IMR-90 (cell line): Measurements from ENCODE around the gene SPSB2. TPM values are rescaled to one million over a fixed set of nuclear protein-coding genes. Genes with fewer than 3 reads are reported as not detected.

Experiments
- ATAC-seq: fragments of 200-7000 bp; cut with Tn5 transposase; 2 replicates; pipeline ENCODE4 v1.9.1; 2020; ENCODE audit warnings: low read depth, mild to moderate bottlenecking, moderate library complexity
- BruUV-seq: library from RNA; stranded (reverse); fragments of 400-500 nt; replicated peaks from 2 replicates; lab custom pipeline; 2021; lab: Mats Ljungman, UMichigan
- CTCF ChIA-PET: fragments of 300-600 bp; formaldehyde crosslinking; extraction: SDS; loops from one replicate; lab custom pipeline; 2021; ENCODE audit warnings: antibody characterized with exemption; lab: Yijun Ruan, JAX
- POLR2A ChIA-PET: fragments of 300-600 bp; sonication (Branson Sonifier 250); formaldehyde crosslinking; loops from one replicate; lab custom pipeline; 2022; ENCODE audit warnings: antibody characterized with exemption; ENCODE audit not compliant: unreplicated experiment; lab: Charles Lee
- DNase-seq: peaks from one replicate; pipeline ENCODE4 v3.0.0; 2013
- H2AFZ ChIP-seq: replicated peaks from 2 replicates; pipeline ENCODE3; 2013; ENCODE audit warnings: low read length, mild to moderate bottlenecking; ENCODE audit not compliant: poor library complexity
- H2AK5ac ChIP-seq: 2 replicates; pipeline ENCODE4 v1.6.1; 2013; ENCODE audit warnings: low read depth, low read length, inconsistent platforms
- H2AK9ac ChIP-seq: replicated peaks from 2 replicates; pipeline ENCODE3; 2013; ENCODE audit warnings: mild to moderate bottlenecking, low read depth, low read length, moderate library complexity; ENCODE audit not compliant: poor library complexity
- H2BK120ac ChIP-seq: 2 replicates; pipeline ENCODE4 v1.6.1; 2013; ENCODE audit warnings: low read depth, low read length, inconsistent platforms
- H2BK15ac ChIP-seq: 3 replicates; pipeline ENCODE4 v1.6.1; 2013; ENCODE audit warnings: low read depth, low read length, inconsistent platforms
- H2BK20ac ChIP-seq: 2 replicates; pipeline ENCODE4 v1.6.1; 2013; ENCODE audit warnings: low read depth, mild to moderate bottlenecking, inconsistent platforms, low read length, moderate library complexity
- H2BK5ac ChIP-seq: 2 replicates; pipeline ENCODE4 v1.6.1; 2013; ENCODE audit warnings: mild to moderate bottlenecking, low read depth, low read length, inconsistent platforms; ENCODE audit not compliant: poor library complexity, severe bottlenecking
- H3K14ac ChIP-seq: replicated peaks from 2 replicates; pipeline ENCODE4 v1.6.1; 2013; ENCODE audit warnings: low read depth, low read length, inconsistent platforms
- H3K18ac ChIP-seq: 2 replicates; pipeline ENCODE4 v1.6.1; 2013; ENCODE audit warnings: low read depth, low read length, control low read depth
- H3K23ac ChIP-seq: 2 replicates; pipeline ENCODE4 v1.6.1; 2013; ENCODE audit warnings: low read depth, low read length, inconsistent platforms
- H3K27ac ChIP-seq: 2 replicates; pipeline ENCODE4 v1.5.1; 2013; ENCODE audit warnings: mild to moderate bottlenecking, control low read depth, low read length; ENCODE audit not compliant: insufficient read depth
- H3K27me3 ChIP-seq: 2 replicates; pipeline ENCODE4 v1.6.1; 2013; ENCODE audit warnings: low read length; ENCODE audit not compliant: control insufficient read depth, insufficient read depth
- H3K36me3 ChIP-seq: 2 replicates; pipeline ENCODE4 v1.6.1; 2013; ENCODE audit warnings: low read length, mixed read lengths; ENCODE audit not compliant: control insufficient read depth, insufficient read depth
- H3K4ac ChIP-seq: 2 replicates; pipeline ENCODE4 v1.6.1; 2013; ENCODE audit warnings: low read depth, low read length, inconsistent platforms
- H3K4me1 ChIP-seq: 2 replicates; pipeline ENCODE4 v1.6.1; 2013; ENCODE audit warnings: low read length, mixed read lengths; ENCODE audit not compliant: control insufficient read depth, insufficient read depth
- H3K4me2 ChIP-seq: 2 replicates; pipeline ENCODE4 v1.6.1; 2013; ENCODE audit warnings: low read depth, mild to moderate bottlenecking, control low read depth, low read length, moderate library complexity
- H3K4me3 ChIP-seq: 2 replicates; pipeline ENCODE4 v1.5.1; 2013; ENCODE audit warnings: low read depth, mild to moderate bottlenecking, control low read depth, low read length, moderate library complexity; ENCODE audit not compliant: insufficient read depth
- H3K56ac ChIP-seq: 2 replicates; pipeline ENCODE4 v1.6.1; 2013; ENCODE audit warnings: low read length, inconsistent platforms; ENCODE audit not compliant: insufficient read depth; ENCODE audit errors: extremely low read depth
- H3K79me1 ChIP-seq, 2 experiments: 2 replicates each; pipeline ENCODE4 v1.6.1; 2013; ENCODE audit warnings: low read length in 2 of 2, inconsistent platforms in 1 of 2, low read depth in 1 of 2
- H3K9ac ChIP-seq: 2 replicates; pipeline ENCODE4 v1.6.1; 2013; ENCODE audit warnings: low read depth, low read length, control low read depth
- H3K9me1 ChIP-seq: 2 replicates; pipeline ENCODE4 v1.6.1; 2013; ENCODE audit warnings: low read length, inconsistent platforms; ENCODE audit not compliant: insufficient read depth
- H3K9me3 ChIP-seq: 2 replicates; pipeline ENCODE4 v1.6.1; 2013; ENCODE audit warnings: low read length; ENCODE audit not compliant: control insufficient read depth, insufficient read depth
- H4K20me1 ChIP-seq: 2 replicates; pipeline ENCODE4 v1.6.1; 2013; ENCODE audit warnings: low read length, inconsistent platforms; ENCODE audit not compliant: insufficient read depth
- H4K5ac ChIP-seq: 2 replicates; pipeline ENCODE4 v1.6.1; 2013; ENCODE audit warnings: mild to moderate bottlenecking, low read depth, low read length, control low read depth
- H4K8ac ChIP-seq, 2 experiments: 2 replicates each; pipeline ENCODE4 v1.6.1; 2013; ENCODE audit warnings: low read depth in 2 of 2, low read length in 2 of 2, control low read depth in 1 of 2, inconsistent platforms in 1 of 2
- H4K91ac ChIP-seq: 2 replicates; pipeline ENCODE4 v1.6.1; 2013; ENCODE audit warnings: low read depth, low read length, inconsistent platforms; ENCODE audit not compliant: insufficient read depth
- CTCF ChIP-seq: conservative IDR thresholded peaks from 2 replicates; pipeline ENCODE4 v1.5.1; 2012; ENCODE audit warnings: mild to moderate bottlenecking, low read depth, low read length, improper control_type of control experiment
- FOS ChIP-seq: fragments of 150-350 bp; IDR thresholded peaks from 2 replicates; pipeline ENCODE4 v1.6.1; 2016; ENCODE audit warnings: low read depth, low read length
- MAFK ChIP-seq: IDR thresholded peaks from 2 replicates; pipeline ENCODE4 v1.6.1; 2012; ENCODE audit warnings: low read depth, low read length, improper control_type of control experiment
- RCOR1 ChIP-seq: IDR thresholded peaks from 2 replicates; pipeline ENCODE4 v1.6.1; 2012; ENCODE audit warnings: mild to moderate bottlenecking, low read length, improper control_type of control experiment; ENCODE audit not compliant: insufficient replicate concordance
- RFX5 ChIP-seq: IDR thresholded peaks from 2 replicates; pipeline ENCODE4 v1.8.0; 2012; ENCODE audit warnings: low read depth, mild to moderate bottlenecking, low read length, moderate library complexity
- USF2 ChIP-seq: fragments of 150-350 bp; IDR thresholded peaks from 2 replicates; pipeline ENCODE4 v1.6.1; 2017; ENCODE audit warnings: mild to moderate bottlenecking, antibody characterized with exemption, low read length, low read depth
- WGBS, 2 experiments: methylation state at CpG; one replicate each; pipeline versions ENCODE4 v1.1.5 to v1.1.7; 2013; ENCODE audit warnings: missing lambda C conversion rate in 2 of 2; ENCODE audit not compliant: insufficient read length in 1 of 2; ENCODE audit errors: extremely low coverage in 2 of 2; 5-methylcytosine and 5-hydroxymethylcytosine counted together
- dilution Hi-C: fragments of 300-500 bp; cut with HindIII; formaldehyde crosslinking; loops from one replicate; pipeline ENCODE4 v1.14.3; 2018; ENCODE audit warnings: low sequenced_read_pairs; ENCODE audit not compliant: unreplicated experiment
- in situ Hi-C: fragments of 300-500 bp; cut with MboI; formaldehyde crosslinking; loops from 3 replicates; pipeline ENCODE4 v1.14.3; 2019; ENCODE audit warnings: low sequenced_read_pairs, inconsistent platforms, mixed read lengths
- intact Hi-C: fragments of 100-400 bp; cut with micrococcal nuclease; formaldehyde crosslinking; loops from 2 replicates; pipeline ENCODE4 v1.10.0; 2022
- polyA plus RNA-seq, 3 experiments: library from polyadenylated mRNA; depleted of rRNA; stranded (reverse); fragments of >200 nt; gene quantifications; 2 replicates each; pipeline ENCODE4 v1.2.3, GENCODE V29; 2012; ENCODE audit warnings: low replicate concordance in 1 of 3
- total RNA-seq: library from RNA; depleted of rRNA; stranded (reverse); fragments of >200 nt; gene quantifications from 2 replicates; pipeline ENCODE4 v1.2.3, GENCODE V29; 2012

Gene SPSB2
- total and polyA plus RNA-seq, 2 of the 4 experiments (the other 2 are of a cell fraction) = 1.3 to 4.1 TPM

GRCh38 chr12:6846316-6846869 is 26.7 kb downstream of the SPSB2 start:
- intact Hi-C loops (no loop called here), dilution Hi-C loops (no loop called here), in situ Hi-C loops (no loop called here)
- no peaks in the 10 kb centered on the region for H3K9me3 ChIP-seq
- H3K27ac ChIP-seq = no peak overlapping the region
- WGBS, 2 experiments = 75% methylated on average over 2 of the region's 7 CpGs; no CpG with 5 or more reads in 1 of the 2 experiments
- H2AFZ ChIP-seq = no peak overlapping the region
- no peak overlapping the region for H4K8ac ChIP-seq
- no peak overlapping the region for H3K23ac ChIP-seq
- no peak overlapping the region for H3K9ac ChIP-seq
- no peak overlapping the region for H2BK15ac ChIP-seq
- no peak overlapping the region for H4K91ac ChIP-seq
- H3K4ac ChIP-seq = no peak overlapping the region
- H3K79me1 ChIP-seq = peaks cover 6 to 20% of the 10 kb centered on the region in 2 experiments; a peak in 3 of 4 replicates
- H3K4me2 ChIP-seq = no peak overlapping the region
- no peak overlapping the region for H4K5ac ChIP-seq
- CTCF ChIA-PET = no interaction called here
- no peak overlapping the region for H3K4me3 ChIP-seq
- no peaks in the 10 kb centered on the region for H3K27me3 ChIP-seq
- no peak overlapping the region for H2BK20ac ChIP-seq
- H4K20me1 ChIP-seq = peaks cover 5% of the 10 kb centered on the region
- no peak overlapping the region for H2AK5ac ChIP-seq
- no peaks in the 10 kb centered on the region for H3K4me1 ChIP-seq
- POLR2A ChIA-PET = no interaction called here
- ATAC-seq = no peak
- H2BK120ac ChIP-seq = no peak overlapping the region
- H3K14ac ChIP-seq = no peak overlapping the region
- H3K56ac ChIP-seq = no peak overlapping the region
- H2AK9ac ChIP-seq = no peak overlapping the region
- BruUV-seq = no TSS peak
- TF ChIP-seq USF2 = no peak
- no peak for TF ChIP-seq RCOR1
- no peak for TF ChIP-seq MAFK
- TF ChIP-seq FOS = no peak
- no peak for TF ChIP-seq CTCF
- TF ChIP-seq RFX5 = no peak
- no peak overlapping the region for H3K18ac ChIP-seq
- no peaks in the 10 kb centered on the region for H3K9me1 ChIP-seq
- no peak overlapping the region for H2BK5ac ChIP-seq
- DNase-seq = no peak
- H3K36me3 ChIP-seq = peaks cover 58% of the 10 kb centered on the region
